ENCODE results near the gene TPRN. TPM values are rescaled to one million over a fixed set of nuclear protein-coding genes. Genes with fewer than 3 reads are reported as not detected.

Gene TPRN
- total RNA-seq, 1 donor from 2014 or later = 19.7 TPM

DNA sequence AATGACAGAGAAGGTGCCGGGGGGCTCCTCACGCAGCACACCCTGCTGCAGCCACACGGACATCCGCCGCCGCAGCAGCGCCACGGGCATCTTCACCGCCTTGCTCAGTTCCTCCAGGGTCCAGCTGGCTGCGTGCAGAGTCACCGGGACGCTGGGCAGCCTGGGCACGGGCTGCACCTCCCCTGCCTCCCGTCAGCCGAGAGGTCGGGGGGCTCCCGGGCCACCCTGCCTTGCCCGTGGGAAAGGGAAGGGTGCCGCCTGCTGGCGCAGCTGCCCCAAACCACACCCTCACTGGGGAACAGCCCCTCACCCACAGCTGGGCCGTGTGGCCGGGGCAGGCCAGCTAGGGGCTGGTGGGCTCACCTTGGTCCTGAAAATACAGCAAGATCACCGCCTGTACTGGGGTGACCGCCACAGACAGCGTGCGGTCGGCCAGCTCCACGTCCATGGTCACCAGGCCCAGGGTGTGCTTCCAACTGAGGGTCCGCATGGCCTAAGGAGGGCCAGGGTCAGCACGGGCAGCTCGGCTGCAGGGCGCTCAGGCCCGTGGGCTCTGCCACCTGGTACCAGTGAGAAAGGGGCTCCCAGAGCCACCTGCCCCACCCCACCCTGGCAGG lies 25.1 kb downstream of the TPRN start:
- Mint-ChIP-seq H3K4me1 (ENCODE audit: low read depth) (no peaks in the 10 kb centered on the region), H3K27ac (ENCODE audit: unreplicated experiment) (no peak overlapping the region), H3K4me3 (ENCODE audit: unreplicated experiment) (no peak overlapping the region), H3K36me3 (ENCODE audit: low read depth) (peaks cover 11% of the 10 kb centered on the region), H3K27me3 (ENCODE audit: low read depth) (peaks cover 2% of the 10 kb centered on the region), H3K9me3 (ENCODE audit: low read depth) (no peaks in the 10 kb centered on the region)
- TF ChIP-seq, protein P1, sequence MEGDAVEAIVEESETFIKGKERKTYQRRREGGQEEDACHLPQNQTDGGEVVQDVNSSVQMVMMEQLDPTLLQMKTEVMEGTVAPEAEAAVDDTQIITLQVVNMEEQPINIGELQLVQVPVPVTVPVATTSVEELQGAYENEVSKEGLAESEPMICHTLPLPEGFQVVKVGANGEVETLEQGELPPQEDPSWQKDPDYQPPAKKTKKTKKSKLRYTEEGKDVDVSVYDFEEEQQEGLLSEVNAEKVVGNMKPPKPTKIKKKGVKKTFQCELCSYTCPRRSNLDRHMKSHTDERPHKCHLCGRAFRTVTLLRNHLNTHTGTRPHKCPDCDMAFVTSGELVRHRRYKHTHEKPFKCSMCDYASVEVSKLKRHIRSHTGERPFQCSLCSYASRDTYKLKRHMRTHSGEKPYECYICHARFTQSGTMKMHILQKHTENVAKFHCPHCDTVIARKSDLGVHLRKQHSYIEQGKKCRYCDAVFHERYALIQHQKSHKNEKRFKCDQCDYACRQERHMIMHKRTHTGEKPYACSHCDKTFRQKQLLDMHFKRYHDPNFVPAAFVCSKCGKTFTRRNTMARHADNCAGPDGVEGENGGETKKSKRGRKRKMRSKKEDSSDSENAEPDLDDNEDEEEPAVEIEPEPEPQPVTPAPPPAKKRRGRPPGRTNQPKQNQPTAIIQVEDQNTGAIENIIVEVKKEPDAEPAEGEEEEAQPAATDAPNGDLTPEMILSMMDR (IDR thresholded peaks at IDR 0.05) = no peak
- no peak for DNase-seq (ENCODE audit: low spot score)

DNA sequence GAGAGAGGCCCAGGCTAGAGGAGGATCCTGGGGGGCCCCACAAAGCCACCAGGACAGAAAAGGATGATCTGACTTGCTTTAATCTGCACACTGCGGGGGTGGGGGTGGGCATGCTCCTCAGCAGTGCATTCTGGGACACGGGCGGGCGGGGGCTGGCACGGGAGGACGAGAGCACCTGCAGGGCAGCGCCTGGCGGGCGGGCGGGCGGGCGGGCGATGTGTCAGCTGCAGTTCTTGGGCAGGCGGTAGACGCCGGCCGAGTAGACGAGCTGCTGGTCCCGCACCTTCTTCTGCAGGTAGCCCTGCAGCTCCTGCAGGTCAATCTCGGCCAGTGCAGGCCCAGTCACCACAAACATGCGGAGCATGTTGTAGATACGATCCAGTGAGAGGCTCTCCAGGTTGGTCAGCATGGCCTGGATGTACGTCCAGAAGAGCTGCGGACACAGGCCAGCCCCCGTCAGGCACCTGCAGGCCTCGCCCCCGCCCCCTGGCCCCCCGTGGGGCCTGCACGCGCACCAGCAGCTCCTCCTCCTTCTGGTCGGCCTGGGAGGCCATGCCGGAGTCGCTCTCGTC lies 25.7 kb downstream of the TPRN start:
- Mint-ChIP-seq H3K27me3 (ENCODE audit: low read depth) (peaks cover 4% of the 10 kb centered on the region), H3K9me3 (ENCODE audit: low read depth) (no peaks in the 10 kb centered on the region), H3K27ac (ENCODE audit: unreplicated experiment) (no peak overlapping the region), H3K4me1 (ENCODE audit: low read depth) (no peaks in the 10 kb centered on the region), H3K36me3 (ENCODE audit: low read depth) (peaks cover 8% of the 10 kb centered on the region), H3K4me3 (ENCODE audit: unreplicated experiment) (no peak overlapping the region)
- no peak for DNase-seq (ENCODE audit: low spot score)
- TF ChIP-seq, protein P1 (IDR thresholded peaks at IDR 0.05) = no peak

DNA sequence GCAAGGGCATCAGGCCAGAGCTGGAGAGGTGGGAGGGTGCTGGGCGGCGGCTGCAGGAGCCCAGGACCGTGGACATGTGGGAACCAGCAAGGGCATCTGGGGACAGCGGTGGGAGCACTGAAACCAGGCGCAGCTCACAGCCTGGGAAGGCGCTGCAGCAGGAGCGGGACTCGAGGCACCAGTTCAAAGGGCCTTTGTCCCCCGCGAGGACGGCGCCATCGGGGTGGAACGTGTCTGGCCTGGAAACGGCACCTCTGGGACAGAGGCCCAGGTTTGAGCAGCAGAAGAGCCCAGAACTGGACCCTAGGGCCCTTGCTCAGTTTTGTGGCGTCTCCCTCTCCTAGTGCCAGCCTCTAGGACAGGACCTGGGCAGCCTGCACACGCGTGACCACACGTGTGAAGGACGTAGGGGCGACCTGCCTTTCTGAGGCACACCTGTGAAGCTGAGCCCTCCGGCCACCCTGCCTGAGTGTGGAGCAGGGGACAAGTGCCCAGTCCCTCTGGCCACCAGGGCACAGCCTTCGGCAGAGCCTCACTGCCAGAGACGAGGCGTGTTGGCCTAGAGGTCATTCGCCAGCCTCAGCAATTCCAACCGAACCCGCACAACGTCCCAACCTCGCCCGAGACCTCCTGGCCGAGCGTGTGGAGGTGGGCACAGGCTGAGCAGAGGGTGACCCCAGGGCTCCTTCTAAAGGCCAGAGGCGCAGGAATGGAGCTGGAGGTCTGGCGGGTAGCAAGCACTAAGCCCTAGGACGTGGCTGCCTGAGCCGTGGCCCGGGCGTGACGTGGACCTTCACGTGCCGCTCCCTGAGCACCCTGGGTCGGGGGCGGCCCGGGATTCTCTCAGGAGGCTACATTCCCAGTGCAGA lies 26.5 kb downstream of the TPRN start:
- no peak for DNase-seq (ENCODE audit: low spot score)
- H3K9me3 Mint-ChIP-seq (ENCODE audit: low read depth) = no peaks in the 10 kb centered on the region
- H3K4me3 Mint-ChIP-seq (ENCODE audit: unreplicated experiment) = no peak overlapping the region
- H3K27me3 Mint-ChIP-seq (ENCODE audit: low read depth) = peaks cover 4% of the 10 kb centered on the region
- no peaks in the 10 kb centered on the region for H3K4me1 Mint-ChIP-seq (ENCODE audit: low read depth)
- H3K36me3 Mint-ChIP-seq (ENCODE audit: low read depth) = peaks cover 4% of the 10 kb centered on the region
- no peak overlapping the region for H3K27ac Mint-ChIP-seq (ENCODE audit: unreplicated experiment)
- TF ChIP-seq, protein P1 (IDR thresholded peaks at IDR 0.05) = no peak

DNA sequence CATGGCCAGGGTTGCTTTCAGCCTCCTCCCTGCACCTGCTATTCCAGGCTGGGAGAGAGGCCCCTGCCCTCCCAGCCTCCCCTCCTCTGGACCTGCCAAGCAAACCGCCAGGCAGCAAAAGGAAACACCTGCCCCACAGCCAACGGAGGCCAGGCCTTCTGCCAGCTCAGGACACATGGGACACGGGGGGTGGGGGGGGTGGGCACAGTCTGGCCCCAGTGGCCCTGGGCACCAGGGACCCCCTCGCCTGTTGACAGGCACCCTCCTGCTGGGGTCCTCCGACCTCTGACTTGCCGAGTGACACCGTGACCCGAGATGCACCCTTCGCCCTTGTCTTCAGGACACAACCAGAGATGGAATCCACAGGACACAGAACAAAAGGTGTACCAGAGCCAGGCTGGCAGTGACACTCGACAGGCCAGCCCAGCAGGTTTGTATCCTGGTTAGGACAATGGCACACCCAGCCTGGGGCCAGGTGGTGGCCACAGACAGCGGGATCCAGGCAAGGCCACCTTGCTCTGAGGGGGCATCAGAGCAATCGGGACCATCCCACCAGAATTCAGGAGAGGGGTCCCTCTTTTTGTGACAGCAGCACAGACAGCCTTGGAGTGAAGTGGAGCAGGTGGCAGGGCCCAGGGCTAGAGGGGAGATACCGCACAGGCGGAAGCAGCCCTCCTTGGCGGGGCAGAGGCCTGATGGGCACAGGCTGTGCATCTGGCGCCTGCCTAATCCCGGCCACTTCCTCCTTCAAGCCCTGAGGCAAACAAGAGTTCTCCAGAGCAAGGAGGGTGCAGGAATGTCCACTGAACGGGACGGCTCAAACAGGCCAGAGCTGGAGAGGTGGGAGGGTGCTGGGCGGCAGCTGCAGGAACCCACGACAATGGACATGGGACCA lies 27.4 kb downstream of the TPRN start:
- H3K4me3 Mint-ChIP-seq (ENCODE audit: unreplicated experiment) = no peak overlapping the region
- peaks cover 3% of the 10 kb centered on the region for H3K4me1 Mint-ChIP-seq (ENCODE audit: low read depth)
- H3K27me3 Mint-ChIP-seq (ENCODE audit: low read depth) = peaks cover 6% of the 10 kb centered on the region

More for the DNA sequence above, 27.4 kb downstream of the TPRN start:
- Mint-ChIP-seq H3K27ac (ENCODE audit: unreplicated experiment) (no peak overlapping the region), H3K36me3 (ENCODE audit: low read depth) (peaks cover 4% of the 10 kb centered on the region), H3K9me3 (ENCODE audit: low read depth) (no peaks in the 10 kb centered on the region)
- no peak for DNase-seq (ENCODE audit: low spot score)
- TF ChIP-seq, protein P1 (IDR thresholded peaks at IDR 0.05) = no peak
